ENCODE measurements around the gene NTRK3.

Gene NTRK3

GRCh38 chr15:88257311-88258092, 963 bp upstream of the NTRK3 start:
- no peak for DNase-seq (ENCODE audit: low spot score)

DNA sequence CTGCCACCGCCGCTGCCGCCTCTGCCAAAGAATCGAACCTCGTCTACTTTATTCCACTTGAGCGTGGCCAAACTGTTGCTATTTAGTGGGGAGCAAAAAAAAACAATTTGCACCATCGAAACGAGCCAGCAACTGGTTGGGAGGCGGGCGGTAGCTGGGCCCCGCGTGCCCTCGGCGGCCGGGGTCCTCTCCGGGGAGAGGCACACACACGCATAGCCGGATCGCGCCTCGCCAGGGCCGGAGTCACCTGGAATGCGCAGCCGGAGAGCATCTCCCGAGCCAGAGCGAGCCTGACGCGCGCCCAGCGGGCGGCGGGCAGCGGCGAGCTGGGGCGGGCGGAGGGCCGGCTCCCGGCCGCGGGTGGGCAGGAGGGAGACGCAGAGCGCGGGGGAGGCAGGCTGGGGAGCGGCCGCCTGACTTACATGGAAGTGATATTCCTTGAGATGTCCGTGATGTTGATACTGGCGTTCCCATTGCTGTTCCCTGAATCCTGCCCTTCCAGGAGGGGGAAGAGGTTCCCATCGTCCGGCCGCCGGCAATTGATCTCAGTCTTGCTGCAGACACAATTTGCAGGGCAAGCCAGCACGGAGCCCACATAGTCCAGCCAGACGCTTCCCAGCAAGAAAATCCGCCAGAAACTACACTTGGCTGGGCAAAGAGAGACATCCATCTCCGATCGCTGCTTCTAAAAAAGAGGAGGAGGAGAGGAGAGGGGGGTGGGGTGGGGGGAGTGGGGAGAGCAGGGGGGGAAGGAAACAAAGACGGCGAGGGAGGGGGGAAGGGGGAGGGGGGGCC, 858 bp downstream of the NTRK3 start:
- no peak for DNase-seq (ENCODE audit: low spot score)

DNA sequence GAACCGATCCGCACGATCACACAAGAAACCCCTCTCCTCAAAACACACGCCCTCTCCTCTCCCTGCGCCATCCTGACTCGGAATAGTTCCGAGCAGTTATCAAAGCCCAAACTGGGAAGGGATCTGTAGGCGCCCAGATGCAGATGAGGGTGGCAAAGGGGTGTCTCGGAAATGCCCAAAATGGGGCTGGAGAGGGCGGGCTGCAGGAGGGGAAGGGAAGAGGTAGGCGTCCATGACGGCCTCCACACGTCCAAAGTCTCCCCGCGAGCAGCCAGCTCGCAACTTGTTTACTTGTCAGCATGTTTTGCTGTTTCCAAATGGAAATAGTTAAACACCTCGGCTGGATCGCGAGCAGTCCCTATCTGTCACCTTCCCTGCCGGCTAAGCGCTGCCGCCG, 1.5 kb downstream of the NTRK3 start:
- no peak for DNase-seq (ENCODE audit: low spot score)

DNA sequence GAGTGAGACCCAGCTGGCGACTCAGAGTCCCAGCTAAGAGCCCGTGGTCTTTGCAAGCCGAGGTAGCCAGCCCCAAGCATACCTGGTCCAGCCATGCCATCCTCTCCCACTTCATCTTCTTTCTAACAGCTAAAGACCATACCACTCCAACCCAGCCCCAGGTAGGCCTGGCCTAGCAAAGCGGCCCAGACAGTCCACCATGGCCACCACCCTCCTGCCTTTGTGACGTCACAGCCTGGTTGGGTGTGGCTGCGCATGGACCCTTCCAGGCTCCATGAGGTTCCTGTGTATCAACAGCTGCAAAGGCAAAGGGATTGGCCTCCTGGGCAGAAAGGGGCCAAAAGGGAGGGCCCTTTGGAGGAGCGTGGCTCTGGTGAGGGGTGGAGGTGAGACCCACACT, 4.1 kb downstream of the NTRK3 start:
- DNase-seq (ENCODE audit: low spot score), result no peak

- DNase-seq (ENCODE audit: low spot score), result no peak
Measured at GRCh38 chr15:88250826-88251225, 5.7 kb downstream of the NTRK3 start.

GRCh38 chr15:88249220-88249619, 7.3 kb downstream of the NTRK3 start:
- DNase-seq (ENCODE audit: low spot score), result no peak

DNA sequence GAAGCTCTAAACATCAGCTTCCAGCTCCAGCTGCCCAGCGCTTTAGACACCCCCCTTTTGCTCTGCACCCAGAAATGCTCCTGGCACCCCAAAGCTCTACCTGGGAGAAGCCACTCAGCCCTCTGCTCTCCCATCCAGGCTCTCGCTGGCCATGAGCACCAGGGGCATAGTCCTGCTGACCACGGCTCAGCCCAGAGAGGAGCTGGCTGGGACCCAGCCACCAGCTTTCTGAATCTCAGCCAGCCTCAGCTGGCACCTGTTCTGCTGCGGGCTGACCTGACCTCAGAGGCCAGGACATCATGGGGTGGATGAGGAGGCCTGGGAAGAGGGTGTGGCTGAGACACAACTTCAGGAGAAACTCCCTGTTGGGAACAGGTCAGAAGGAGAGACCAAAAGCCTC, 8.6 kb downstream of the NTRK3 start:
- DNase-seq (ENCODE audit: low spot score), result no peak

GRCh38 chr15:88246666-88247446, 9.7 kb downstream of the NTRK3 start:
- DNase-seq (ENCODE audit: low spot score), result peak; percentile 70

GRCh38 chr15:88246081-88246480, 10.5 kb downstream of the NTRK3 start:
- no peak for DNase-seq (ENCODE audit: low spot score)

DNA sequence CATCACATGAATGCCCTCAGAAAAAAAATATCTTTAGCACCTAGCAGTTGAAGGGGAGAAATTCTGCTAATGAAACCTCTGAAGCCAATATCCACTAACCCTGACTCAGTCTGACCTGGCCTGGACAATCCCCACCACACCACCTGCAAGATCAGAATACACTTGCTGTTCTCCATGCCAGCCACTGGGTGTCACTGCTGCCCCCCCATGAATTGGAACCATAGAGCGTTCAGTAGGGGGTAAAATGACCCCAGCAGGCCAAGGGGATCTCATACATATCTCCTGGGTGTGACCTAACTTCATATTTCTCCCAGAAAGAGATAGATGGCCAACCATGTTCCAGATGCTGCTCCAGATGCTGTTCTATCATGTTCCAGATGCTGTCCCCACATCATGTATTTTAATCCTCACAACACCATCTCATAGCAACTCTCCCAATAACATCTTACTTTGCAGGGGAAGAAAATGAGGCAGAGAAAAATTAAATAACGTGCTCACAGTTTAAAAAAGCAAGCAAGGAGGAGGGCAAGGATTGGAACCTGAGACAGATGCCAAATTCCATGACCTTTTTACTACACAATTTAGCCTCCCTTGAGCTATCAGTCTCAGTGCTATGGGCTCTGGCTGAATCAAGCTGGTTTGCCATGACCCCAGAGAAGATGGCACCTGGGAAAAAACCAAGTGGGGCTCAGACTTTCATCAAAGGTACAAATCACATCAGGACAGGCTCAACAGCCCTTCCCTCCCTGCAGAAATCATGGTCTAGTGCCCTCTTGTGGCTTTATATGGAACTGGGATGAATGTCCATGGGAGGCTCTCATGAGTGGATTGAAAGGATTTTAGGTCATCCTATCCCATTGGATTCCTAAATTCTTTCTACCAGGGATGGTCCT, 12.4 kb downstream of the NTRK3 start:
- DNase-seq (ENCODE audit: low spot score), result no peak

- no peak for DNase-seq (ENCODE audit: low spot score)
Measured at GRCh38 chr15:88242586-88243555, 13.7 kb downstream of the NTRK3 start.

- DNase-seq (ENCODE audit: low spot score), result no peak
Measured at GRCh38 chr15:88241461-88241860, 15.1 kb downstream of the NTRK3 start.

DNA sequence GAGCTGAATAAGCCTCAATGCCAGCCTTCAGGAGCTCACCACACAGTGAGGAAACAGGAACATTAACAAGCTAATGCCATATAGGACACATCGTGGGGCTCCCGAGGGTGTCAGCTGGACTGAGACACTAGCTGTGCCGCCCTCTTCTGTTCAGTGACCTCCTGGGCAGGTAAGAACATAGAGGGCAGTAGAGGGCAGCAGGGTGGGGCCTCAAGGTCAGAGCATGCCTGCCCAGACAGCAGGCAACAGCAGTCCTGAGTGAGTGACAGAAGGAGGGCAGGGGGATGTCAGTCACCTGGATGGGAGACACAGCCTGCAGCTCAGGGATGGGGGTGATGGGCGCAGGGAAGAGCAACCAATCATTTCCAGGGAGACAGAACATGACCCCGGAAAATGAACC, 15.5 kb downstream of the NTRK3 start:
- no peak for DNase-seq (ENCODE audit: low spot score)

- DNase-seq (ENCODE audit: low spot score), result no peak
Measured at GRCh38 chr15:88239594-88239993, 16.9 kb downstream of the NTRK3 start.

DNA sequence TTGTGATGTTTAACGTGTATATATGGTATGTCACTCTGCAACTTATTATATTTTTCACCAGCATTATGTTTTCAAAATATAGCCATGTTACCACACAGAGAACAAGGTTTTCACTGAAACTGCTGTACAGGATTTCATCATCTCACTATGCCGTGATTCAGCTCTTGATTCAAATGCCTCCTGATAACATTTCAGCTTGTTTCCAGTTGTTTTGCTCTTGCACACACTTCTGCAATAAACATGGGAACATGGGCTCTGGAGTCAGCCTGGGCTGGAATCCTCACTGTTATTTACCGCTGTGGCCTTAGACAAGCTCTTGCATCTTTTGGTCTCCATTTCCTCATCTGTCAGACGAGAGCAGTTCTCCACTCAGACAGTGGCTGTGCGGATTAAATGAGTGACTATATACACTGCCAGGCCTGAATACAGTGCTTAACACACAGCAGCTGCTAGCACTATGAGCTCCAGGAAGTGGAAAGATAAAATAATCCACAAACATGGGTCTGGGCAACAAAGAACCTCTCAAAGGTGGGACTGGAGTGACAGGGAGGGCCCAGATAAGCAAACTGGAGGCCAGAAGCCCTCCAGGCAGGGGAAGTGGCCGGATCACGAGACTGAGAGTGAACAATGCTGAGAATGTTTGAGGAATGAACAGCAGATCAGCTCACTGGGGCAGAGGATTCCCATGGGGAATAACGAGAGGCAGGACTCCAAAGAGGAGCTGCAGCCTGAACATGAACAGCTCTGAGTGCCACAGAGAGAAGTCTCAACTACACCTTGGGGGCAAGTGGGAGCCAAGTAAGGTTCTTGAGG, 17.7 kb downstream of the NTRK3 start:
- no peak for DNase-seq (ENCODE audit: low spot score)

DNA sequence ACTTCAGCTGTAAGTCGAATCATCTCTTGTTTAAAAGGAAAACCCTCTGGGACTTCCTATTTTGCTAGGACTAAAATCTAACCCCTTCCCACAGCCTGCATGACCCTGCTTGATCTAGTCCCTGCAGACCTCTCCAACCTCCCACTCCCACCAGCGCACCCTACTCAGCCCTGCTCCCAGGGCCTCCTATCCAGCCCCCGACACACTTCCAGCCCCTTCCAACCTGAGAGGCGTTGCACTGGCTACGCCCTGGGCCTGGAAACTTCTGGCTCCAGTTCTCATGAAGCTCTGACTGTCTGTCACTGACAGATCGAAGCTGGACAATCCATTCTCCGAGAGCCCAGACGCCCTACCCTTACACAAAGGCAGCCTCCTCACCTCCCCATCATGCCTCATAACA, 21.8 kb downstream of the NTRK3 start:
- DNase-seq (ENCODE audit: low spot score), result no peak

GRCh38 chr15:88233921-88234320, 22.6 kb downstream of the NTRK3 start:
- DNase-seq (ENCODE audit: low spot score), result no peak

DNA sequence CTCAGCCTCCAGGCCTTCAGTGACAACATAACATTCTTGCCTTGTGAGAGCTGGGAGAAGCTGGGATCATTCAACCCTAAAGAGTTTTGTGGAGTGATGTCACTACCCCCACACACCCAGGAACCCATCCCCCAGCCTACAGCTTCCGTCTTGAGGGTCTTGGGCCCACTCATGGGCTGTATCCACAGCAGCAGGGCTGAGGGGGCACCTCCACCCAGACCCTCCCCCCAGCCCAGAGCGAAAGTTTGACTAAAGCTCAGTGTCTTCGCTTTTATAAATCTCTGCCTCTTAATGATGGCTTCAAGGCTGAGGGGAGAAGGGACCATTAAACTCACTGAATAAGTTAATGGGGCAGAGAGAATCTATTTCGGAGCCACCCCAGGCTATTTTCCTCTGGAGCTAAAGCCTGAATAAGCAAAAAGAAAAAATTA, 23.8 kb downstream of the NTRK3 start:
- no peak for DNase-seq (ENCODE audit: low spot score)

- DNase-seq (ENCODE audit: low spot score), result no peak
Measured at GRCh38 chr15:88231909-88232644, 24.5 kb downstream of the NTRK3 start.
